Activated CD4-positive, alpha-beta T cell treated with anti-CD3 and anti-CD28 coated beads, Interleukin-2, amount 50 U/mL, for 4 hours (primary cell): ENCODE data around the gene ERP44.

Source experiments
- DNase-seq, 2 experiments: peaks; one replicate each; pipeline ENCODE4 v3.0.0-alpha.2; 2020

ERP44 gene

GRCh38 chr9:99929652-99930051 is 169.1 kb downstream of the ERP44 start:
- no peak for DNase-seq
